ENCODE data around the gene STON1.
"Not testable (repeated sequence)": the region's sequence is repeated elsewhere in the genome, so short reads cannot be mapped to it uniquely, and the experiment has no call there.

The STON1 gene

GRCh38 chr2:48511849-48512470, 18.0 kb upstream of the STON1 start:
- no peak for DNase-seq (ENCODE audit: low read depth)
- no peak overlapping the region for H3K4me3 ChIP-seq (ENCODE audit: low read depth, low read length)
- TF ChIP-seq, protein P1, sequence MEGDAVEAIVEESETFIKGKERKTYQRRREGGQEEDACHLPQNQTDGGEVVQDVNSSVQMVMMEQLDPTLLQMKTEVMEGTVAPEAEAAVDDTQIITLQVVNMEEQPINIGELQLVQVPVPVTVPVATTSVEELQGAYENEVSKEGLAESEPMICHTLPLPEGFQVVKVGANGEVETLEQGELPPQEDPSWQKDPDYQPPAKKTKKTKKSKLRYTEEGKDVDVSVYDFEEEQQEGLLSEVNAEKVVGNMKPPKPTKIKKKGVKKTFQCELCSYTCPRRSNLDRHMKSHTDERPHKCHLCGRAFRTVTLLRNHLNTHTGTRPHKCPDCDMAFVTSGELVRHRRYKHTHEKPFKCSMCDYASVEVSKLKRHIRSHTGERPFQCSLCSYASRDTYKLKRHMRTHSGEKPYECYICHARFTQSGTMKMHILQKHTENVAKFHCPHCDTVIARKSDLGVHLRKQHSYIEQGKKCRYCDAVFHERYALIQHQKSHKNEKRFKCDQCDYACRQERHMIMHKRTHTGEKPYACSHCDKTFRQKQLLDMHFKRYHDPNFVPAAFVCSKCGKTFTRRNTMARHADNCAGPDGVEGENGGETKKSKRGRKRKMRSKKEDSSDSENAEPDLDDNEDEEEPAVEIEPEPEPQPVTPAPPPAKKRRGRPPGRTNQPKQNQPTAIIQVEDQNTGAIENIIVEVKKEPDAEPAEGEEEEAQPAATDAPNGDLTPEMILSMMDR (IDR thresholded peaks at IDR 0.05; ENCODE audit: low read depth, low read length, missing control alignments): no peak

GRCh38 chr2:48512571-48512970, 17.4 kb upstream of the STON1 start:
- no peak for DNase-seq (ENCODE audit: low read depth)
- H3K4me3 ChIP-seq (ENCODE audit: low read depth, low read length): no peak overlapping the region
- TF ChIP-seq, protein P1 (IDR thresholded peaks at IDR 0.05; ENCODE audit: low read depth, low read length, missing control alignments): no peak

GRCh38 chr2:48514348-48515003, 15.5 kb upstream of the STON1 start:
- no peak for DNase-seq (ENCODE audit: low read depth)
- no peak overlapping the region for H3K4me3 ChIP-seq (ENCODE audit: low read depth, low read length)
- TF ChIP-seq, protein P1 (IDR thresholded peaks at IDR 0.05; ENCODE audit: low read depth, low read length, missing control alignments): no peak

- TF ChIP-seq, protein P1 (IDR thresholded peaks at IDR 0.05; ENCODE audit: low read depth, low read length, missing control alignments): no peak
- no peak for DNase-seq (ENCODE audit: low read depth)
- no peak overlapping the region for H3K4me3 ChIP-seq (ENCODE audit: low read depth, low read length)
Measured at GRCh38 chr2:48515513-48515985, 14.4 kb upstream of the STON1 start.

DNA sequence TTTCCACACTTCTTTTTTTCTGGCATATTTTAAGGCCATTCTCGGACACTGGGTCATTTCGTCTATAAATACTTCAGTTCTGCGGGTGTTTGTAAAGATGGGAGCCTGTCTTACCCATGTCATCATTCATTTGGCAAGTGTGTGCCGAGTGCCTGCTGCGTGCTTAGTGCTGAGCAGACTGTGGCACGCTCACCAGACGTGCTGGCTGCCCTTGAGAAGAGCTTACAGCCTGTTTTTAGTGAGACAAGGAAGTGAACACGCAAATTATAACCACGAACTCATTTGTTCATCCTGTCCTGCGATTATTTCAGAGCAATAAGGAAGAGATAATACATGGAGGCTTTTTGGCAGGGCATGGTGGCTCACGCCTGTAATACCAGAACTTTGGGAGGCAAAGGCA, 10.4 kb upstream of the STON1 start:
- no peak for DNase-seq (ENCODE audit: low read depth)
- H3K4me3 ChIP-seq (ENCODE audit: low read depth, low read length): no peak overlapping the region
- TF ChIP-seq, protein P1 (IDR thresholded peaks at IDR 0.05; ENCODE audit: low read depth, low read length, missing control alignments): no peak

DNA sequence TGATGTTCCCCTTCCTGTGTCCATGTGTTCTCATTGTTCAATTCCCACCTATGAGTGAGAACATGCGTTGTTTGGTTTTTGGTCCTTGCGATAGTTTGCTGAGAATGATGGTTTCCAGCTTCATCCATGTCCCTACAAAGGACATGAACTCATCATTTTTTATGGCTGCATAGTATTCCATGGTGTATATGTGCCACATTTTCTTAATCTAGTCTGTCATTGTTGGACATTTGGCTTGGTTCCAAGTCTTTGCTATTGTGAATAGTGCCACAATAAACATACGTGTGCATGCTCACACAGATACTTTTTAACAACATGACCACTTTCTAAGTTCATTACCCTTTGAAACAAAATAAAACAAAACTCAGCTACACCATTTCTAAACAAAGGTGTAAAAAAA, 5.2 kb upstream of the STON1 start:
- H3K4me3 ChIP-seq (ENCODE audit: low read depth, low read length); DNase-seq (ENCODE audit: low read depth): not testable (repeated sequence)

DNA sequence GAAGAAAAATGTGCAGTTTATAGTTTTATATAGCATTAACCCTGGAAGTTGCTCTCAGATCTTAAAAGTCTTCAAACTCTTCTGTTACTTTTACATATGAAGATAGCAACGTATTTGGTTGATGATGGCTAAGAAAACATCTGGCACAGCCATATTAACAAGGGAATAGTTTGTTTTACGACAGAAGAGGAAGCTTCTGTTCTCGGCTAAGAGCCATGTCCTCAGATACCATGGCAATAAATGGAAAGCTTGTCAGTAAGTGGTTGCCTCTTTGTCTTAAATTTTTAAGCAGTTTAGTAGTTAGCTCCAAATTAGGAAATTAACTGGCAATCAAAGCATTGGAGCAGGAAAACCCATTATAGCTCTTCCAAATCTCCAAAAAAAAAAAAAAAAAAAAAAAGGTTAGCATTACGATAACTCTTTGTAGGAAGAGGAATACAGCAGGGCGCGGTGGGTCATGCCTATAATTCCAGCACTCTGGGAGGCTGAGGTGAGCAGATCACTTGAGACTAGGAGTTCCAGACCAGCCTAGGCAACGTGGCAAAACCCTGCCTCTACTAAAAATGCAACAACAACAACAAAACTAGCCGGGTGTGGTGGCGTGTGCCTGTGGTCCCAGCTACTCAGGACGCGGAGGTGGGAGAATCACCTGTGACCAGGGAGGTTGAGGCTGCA, 4.5 kb upstream of the STON1 start:
- TF ChIP-seq, protein P1 (IDR thresholded peaks at IDR 0.05; ENCODE audit: low read depth, low read length, missing control alignments): no peak
- DNase-seq (ENCODE audit: low read depth): no peak
- no peak overlapping the region for H3K4me3 ChIP-seq (ENCODE audit: low read depth, low read length)
